Raji (cell line): ENCODE measurements around the gene ATP8A1.

Source experiments
- POLR2A ChIP-seq: IDR thresholded peaks from 2 replicates; pipeline ENCODE4 v1.6.1; 2011; ENCODE audit warnings: low read depth, low read length, control low read depth; ENCODE audit not compliant: insufficient read depth

ATP8A1 gene

DNA sequence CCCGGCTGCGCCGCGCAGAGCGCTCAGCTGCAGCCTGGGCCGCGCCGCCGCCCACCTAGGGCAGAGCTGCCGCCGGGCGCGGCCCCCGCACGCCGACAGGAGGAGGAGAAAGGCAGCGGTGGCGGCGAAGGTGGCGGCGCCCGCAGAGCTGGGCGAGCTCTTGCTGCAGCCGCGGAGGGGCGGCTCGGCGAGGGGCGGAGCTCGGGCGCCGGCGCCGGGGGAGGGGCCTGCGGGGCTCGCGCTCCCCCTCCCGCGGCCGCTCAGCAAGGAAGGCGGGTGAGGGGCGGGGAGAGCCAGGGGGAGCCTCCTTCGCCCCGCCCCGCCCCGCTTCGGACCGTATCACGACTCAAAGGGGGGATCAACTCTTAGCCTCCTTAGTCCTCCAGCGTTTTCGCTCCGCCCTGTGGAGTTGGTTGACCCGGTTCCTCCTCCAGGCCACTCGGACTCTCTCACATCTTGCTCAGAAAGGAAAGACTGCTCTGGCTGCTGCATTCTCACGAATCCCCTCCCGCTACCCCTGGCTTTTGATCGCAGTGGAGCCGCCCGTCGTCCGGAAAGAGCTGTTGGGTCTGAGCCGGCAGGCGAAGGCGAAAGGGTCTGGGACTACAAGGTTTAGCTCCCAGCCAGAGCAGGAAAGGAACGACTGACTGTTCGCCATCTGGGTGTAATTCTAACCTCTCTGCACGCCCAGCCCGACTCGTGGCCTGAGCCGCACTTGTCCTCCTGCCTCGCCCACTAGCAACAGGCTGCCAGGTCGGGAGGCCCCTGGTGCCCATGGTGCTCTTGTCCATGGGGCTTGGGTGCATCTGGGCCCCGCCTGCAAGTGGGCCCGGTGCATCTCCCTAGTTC lies at the start of gene ATP8A1:
Gene ATP8A1 (minus strand): TSS at position 162 of the 849 bp plus-strand sequence. CDS start 232 bp downstream, outside the sequence.
- peak; percentile 93 for TF ChIP-seq POLR2A

DNA sequence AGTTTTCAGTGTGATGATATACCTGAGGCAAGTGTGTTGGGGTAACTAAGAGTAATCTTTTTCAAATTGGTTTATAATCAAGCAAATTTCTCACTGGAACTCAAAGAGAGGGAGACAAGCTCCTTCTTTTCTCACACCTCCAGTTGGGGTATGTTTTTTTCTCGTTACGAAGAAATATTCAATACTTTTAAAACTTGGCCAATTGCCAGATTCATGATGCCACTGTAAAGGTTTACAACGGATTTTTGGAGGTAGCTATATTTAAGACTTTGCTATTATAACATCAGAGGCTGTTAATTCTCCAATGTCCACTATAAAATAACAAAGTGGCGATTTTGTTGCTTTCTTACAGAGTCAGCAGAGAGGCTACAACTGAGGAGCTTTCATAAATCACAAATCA lies 49.2 kb upstream of the ATP8A1 start:
- no peak for TF ChIP-seq POLR2A

DNA sequence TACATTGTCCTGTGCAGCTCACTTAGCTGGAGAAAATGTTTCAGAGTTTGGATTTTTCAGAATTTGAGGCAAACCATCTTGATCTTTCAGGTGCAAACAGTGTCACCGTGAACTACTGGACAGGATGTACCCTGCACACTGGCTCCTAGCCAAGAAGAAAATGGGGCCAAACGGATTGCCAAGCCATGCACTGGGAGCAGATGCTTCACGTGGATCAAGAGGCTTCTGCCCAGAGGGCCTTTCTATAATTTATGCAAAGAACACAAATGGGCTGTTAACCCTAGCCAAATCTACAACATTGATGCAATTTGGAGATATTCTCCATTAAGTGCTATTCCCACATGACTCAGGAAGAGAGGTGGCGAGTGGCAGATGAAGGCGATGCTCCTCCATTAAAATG lies 46.9 kb upstream of the ATP8A1 start:
- TF ChIP-seq POLR2A = no peak

DNA sequence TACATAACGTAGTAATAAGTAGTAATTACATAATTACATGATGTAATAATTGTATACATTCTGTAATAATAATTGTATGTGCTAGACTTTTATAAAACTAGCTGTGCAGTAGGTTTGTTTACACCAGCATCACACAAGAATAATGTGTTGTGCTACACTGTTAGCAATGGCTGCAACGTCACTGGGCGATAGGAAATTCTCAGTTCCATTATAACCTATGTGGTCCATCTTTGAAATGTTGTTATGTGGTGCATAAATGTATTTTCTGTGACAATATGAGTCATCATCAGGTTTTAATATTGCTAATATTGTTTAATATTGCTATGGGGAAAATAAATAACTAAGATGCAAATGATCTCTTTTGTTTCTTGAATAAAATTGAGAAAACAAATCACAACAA lies 46.0 kb upstream of the ATP8A1 start:
- TF ChIP-seq POLR2A = no peak

DNA sequence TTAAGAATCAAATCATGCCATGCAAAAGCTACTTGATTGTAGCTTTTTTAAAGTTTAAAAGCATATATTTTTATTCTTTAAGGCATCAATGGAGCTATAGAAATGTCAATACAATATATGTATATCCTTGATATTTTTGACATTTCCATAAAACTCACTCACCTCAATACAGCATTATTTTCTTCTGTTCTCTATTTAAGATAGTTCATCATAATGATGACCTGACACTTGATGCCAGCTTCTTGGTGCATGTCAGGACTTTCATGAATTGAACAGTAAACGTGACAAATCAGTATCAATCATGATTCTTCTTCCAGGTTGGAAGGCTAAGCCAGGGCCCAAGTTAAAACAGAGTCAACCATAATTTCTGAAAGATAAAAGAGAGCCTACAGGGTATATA lies 33.6 kb upstream of the ATP8A1 start:
- no peak for TF ChIP-seq POLR2A

DNA sequence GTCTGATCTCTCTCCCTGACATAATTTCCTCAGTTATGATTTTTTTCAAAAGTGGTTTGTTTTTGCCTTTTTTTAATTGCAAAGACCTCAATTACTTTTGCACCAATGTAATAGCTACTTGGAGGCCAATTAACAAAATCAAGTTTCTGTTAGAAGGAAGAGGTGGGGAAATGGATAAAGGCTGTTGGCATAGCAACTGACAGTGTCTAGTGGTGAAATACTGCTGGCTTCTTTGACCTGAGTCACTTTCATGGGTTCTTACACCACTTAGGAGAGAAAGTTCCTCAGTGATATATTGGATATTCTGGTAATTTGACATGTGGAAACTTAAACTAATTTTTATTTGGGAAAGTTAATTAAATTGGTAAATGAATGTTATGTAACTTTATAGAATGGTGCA lies 26.5 kb upstream of the ATP8A1 start:
- no peak for TF ChIP-seq POLR2A

DNA sequence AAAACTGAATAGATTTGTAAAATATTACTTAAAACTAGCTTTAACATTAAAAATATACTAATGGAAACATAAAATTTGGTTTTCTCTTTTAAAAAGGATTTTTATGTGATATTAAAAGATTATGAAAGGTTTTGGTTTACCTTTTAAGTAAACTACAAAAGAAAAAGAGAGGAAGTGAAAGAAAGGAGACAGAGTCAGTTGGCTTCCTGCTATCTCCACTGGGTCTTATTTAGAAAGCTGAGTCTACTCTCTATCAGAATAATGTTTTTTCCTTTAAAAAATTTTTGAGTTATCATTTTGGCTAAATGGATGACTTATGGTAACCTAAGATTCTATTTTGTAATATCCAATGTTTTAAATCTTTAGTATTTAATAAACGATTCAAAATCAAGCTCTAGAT lies 21.6 kb upstream of the ATP8A1 start:
- no peak for TF ChIP-seq POLR2A

DNA sequence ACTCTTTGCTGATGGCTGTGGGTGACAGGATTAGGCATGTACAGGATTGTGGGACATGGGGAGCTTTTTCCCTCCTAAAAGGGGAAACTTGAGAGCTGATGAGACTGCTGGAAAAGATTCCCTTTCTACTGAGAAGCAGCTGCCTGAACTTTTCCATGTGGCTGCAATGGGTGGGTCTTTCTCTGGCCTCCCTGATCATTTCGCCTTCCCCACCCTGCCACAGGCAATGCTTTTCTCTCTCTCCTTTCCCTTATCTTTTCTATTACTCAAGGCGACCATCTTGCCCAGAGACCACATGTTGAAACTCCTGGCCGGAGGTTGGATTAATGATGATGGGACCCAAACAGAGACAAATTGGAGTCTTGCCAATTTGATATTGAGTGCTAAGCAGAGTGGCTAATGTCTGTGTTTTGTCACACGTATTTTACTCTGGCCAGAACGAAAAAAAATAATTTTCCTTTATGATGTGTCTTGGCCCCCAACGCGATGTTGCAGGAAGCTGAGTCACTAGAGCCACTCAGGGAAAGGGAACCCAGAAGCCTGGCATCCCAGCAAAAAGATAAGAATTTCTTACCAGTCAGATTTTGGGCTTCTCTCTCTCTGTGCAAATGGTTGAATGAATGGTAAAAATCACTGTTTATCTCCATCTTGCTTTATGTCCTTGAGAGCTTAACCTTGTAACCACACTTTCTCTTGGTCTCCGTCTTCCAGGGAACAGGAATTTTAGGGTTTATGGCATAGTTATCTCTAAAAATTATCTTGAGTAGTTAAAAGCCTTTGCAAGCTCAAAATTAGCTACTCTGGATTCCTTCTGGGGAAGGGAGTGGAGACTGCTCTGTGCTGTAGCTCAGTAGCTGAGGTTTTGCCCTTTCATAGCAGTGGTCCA lies 19.4 kb upstream of the ATP8A1 start:
- no peak for TF ChIP-seq POLR2A

DNA sequence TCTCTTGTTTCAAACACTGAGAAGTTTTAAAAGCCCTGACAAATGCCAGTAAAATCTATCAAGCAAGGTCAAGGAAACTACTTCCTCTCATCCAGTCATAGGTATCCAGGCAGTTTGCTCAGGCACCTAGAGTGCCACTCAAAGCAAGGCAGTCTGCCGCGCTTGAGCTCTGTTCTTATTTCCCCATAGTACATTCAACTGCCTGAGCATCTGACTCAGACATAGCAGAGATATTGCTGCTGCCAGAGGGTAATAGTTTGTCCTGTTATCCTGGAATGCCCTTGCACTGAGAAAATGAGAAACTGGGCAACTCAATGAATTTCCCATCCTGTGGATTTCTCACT lies 16.1 kb upstream of the ATP8A1 start:
- TF ChIP-seq POLR2A = no peak

DNA sequence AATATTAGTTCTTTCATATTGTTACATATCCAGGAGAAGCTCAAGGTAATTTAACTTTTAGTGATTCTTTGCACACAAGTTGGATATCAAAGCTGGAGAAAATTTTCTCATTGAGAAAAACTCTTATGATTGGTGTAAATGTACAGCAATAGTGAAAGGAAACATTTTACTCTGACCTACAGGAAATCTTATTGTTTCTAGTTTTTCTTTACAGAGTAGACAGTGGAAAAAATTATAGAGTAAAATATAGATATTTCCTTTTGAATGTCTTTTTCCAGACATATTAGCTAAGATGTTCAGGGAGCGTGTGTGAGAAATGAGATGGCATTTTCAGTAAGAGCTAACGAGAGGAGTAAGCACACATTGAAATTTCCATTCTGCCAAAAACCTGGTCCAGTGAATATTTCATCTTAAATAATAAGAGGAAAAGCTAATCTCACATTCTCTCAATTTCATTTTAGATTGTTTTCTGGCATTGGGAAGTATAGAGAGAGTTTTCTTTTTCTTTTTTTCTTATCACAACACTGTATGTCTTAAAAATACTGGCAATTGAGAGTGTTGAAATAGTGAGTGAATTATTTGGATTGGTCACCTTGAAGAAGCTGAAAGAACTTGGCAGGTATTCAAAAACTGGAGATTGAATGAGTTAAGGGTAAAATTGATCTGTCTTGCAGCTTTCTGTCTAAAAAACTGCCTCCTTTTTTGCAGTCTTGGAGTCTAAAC lies 15.6 kb upstream of the ATP8A1 start:
- TF ChIP-seq POLR2A = no peak

DNA sequence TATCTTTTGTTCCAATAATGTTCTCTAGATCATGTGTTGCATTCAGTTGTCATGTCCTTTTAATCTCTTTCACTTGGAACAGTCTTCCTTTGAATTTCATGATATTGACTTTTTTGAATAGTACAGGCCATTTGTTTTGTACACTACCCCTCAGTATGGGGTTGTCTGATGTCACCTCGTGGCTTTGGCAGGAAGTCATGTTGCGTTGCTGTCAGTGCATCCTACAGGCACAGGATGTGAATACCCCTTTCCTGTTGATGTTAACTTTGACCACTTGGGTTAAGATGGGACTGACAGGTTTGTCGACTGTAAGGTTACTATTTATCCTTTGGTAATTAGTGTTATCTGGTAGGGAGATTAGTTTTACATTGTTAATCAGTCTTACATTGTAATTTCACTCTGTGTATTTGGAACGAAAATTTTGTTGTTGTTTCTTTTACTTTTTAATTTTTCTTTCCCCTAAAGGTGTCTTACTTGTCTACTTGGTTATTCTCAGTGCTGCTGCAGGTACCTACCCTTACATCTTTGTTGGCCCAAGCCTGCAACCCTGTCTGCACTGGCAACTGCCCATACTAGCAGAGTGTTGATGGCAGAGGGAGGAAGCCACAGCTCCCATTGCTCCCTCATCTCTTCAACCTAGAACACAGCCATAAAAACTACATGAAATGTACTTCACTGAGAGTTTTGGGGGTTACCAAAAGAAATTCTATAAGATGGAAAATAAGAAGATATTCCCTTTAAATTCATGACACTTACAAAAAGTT lies 14.7 kb upstream of the ATP8A1 start:
- TF ChIP-seq POLR2A = no peak

DNA sequence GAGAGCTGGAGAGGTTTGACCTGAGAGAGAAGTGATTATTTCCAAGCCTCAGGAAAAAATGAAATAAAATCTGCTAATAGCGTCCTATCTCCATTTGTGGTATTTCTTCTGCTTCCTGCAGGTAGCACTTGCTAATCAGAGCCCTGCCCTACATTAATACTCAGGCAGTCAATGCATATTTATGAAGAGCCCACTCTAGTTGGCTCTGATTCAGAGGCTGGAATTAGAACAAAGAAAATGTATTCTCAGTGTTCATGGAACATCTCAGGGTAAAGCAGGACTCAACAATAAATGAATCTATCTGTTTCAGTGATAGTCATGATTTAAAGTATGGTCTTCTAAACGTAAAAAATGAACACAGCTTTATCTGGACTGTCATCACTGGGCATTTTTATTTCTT lies 1.4 kb upstream of the ATP8A1 start:
- TF ChIP-seq POLR2A = no peak

DNA sequence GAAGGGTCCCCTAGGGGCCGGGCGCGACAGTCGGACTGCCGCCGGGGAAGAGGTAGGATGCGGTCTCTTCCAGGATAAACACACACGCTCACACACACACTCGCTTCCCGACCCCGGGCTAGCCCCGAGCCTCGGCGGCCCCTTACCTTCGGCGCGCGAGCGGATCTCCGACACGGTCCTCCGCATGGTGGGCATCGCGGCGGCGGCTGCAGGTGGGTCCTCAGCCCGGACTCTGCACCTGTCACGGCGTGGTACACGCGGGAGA lies 294 bp downstream of the ATP8A1 start:
- TF ChIP-seq POLR2A = no peak

DNA sequence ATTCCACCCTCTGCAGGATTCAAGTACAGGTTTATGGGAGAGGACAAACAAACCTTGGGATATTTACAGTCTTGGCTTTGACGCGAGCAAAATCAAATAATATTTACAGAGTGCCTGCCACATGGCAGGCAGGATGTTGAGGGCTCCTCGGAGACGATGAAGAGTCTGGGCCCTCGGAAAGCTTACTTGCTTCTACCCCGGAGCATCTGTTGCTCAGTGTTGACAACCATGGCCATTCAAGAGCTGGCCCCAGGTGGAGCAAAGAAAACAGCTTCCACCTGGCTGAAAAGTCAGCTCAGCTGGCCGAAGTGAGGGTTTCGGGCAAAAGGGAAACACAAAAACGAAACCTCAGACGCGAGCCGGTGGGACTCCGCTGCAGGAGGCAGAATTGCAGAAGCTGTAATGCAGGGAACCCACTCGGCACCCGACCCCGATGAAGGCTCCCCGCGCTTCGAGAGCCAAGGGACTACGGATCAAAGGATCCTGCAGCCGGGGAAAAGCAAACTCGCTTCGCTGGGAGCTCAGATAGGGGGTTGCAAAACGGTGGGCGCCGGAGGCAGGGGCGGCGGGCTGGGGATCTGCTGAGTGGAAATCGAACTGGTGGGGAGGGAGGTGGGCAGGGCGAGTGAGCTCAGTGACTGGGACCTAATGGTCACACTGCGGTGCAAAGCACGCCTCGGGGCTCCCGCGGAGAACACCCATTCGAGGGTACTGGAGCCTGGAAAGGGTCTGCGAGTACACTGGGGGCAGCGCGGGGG lies 805 bp downstream of the ATP8A1 start:
- TF ChIP-seq POLR2A = peak; percentile 38; the same call in 1 of the 2 replicates
